HEK293 (cell line): ENCODE measurements around the gene VIT.

Experiments used
- CTCF ChIP-seq: fragments of 450-650 bp; formaldehyde crosslinking; IDR thresholded peaks from 2 replicates; pipeline ENCODE4 v1.5.1; 2016; ENCODE audit warnings: missing biosample characterization, missing genetic modification characterization
- KLF10 ChIP-seq: fragments of 450-650 bp; IDR thresholded peaks from 2 replicates; pipeline ENCODE4 v1.5.1; 2018; ENCODE audit warnings: missing biosample characterization, mild to moderate bottlenecking, missing genetic modification characterization
- SP2 ChIP-seq: fragments of 450-650 bp; formaldehyde crosslinking; IDR thresholded peaks from 2 replicates; pipeline ENCODE4 v1.5.1; 2016; ENCODE audit warnings: missing biosample characterization, missing genetic modification characterization
- ZBTB11 ChIP-seq: fragments of 450-650 bp; formaldehyde crosslinking; conservative IDR thresholded peaks from 2 replicates; pipeline ENCODE4 v1.5.1; 2016; ENCODE audit warnings: low read depth, missing biosample characterization, missing genetic modification characterization
- ZNF18 ChIP-seq: fragments of 450-650 bp; formaldehyde crosslinking; IDR thresholded peaks from 2 replicates; pipeline ENCODE4 v1.5.1; 2016; ENCODE audit warnings: missing biosample characterization, missing genetic modification characterization
- ZNF549 ChIP-seq: fragments of 450-650 bp; IDR thresholded peaks from 2 replicates; pipeline ENCODE4 v1.5.1; 2018; ENCODE audit warnings: missing biosample characterization, missing genetic modification characterization, mild to moderate bottlenecking, inconsistent platforms, moderate library complexity
- ZNF555 ChIP-seq: fragments of 450-650 bp; formaldehyde crosslinking; conservative IDR thresholded peaks from 2 replicates; pipeline ENCODE4 v1.5.1; 2017; ENCODE audit warnings: missing biosample characterization, mild to moderate bottlenecking, missing genetic modification characterization, inconsistent platforms
- ZNF654 ChIP-seq: fragments of 450-650 bp; formaldehyde crosslinking; IDR thresholded peaks from 2 replicates; pipeline ENCODE4 v1.5.1; 2016; ENCODE audit warnings: low read depth, missing biosample characterization, missing genetic modification characterization
- ZNF776 ChIP-seq: fragments of 450-650 bp; formaldehyde crosslinking; IDR thresholded peaks from 2 replicates; pipeline ENCODE4 v1.5.0; 2017; ENCODE audit warnings: missing biosample characterization, missing genetic modification characterization, borderline replicate concordance
- TF ChIP-seq, protein P1 (sequence below): fragments of 450-650 bp; formaldehyde crosslinking; optimal IDR thresholded peaks from 2 replicates; pipeline ENCODE3; 2016; ENCODE audit warnings: missing biosample characterization, mild to moderate bottlenecking, missing genetic modification characterization
- TF ChIP-seq, protein P2 (sequence below): sonication (generic); formaldehyde crosslinking; IDR thresholded peaks from 2 replicates; pipeline ENCODE4 v1.8.1; 2022; ENCODE audit warnings: mild to moderate bottlenecking, moderate library complexity, missing genetic modification reagents

- TF ChIP-seq SP2 (tag by site-specific recombination), result no peak
- TF ChIP-seq KLF10 (tag by site-specific recombination), result no peak
- TF ChIP-seq CTCF, result no peak
- no peak for TF ChIP-seq ZBTB11
- TF ChIP-seq, protein P1, sequence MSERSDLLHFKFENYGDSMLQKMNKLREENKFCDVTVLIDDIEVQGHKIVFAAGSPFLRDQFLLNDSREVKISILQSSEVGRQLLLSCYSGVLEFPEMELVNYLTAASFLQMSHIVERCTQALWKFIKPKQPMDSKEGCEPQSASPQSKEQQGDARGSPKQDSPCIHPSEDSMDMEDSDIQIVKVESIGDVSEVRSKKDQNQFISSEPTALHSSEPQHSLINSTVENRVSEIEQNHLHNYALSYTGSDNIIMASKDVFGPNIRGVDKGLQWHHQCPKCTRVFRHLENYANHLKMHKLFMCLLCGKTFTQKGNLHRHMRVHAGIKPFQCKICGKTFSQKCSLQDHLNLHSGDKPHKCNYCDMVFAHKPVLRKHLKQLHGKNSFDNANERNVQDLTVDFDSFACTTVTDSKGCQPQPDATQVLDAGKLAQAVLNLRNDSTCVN (tag by site-specific recombination), result no peak
- no peak for TF ChIP-seq ZNF654
- no peak for TF ChIP-seq ZNF555
- TF ChIP-seq ZNF18, result no peak
- TF ChIP-seq ZNF549 (tag by site-specific recombination), result no peak
- TF ChIP-seq, protein P2, sequence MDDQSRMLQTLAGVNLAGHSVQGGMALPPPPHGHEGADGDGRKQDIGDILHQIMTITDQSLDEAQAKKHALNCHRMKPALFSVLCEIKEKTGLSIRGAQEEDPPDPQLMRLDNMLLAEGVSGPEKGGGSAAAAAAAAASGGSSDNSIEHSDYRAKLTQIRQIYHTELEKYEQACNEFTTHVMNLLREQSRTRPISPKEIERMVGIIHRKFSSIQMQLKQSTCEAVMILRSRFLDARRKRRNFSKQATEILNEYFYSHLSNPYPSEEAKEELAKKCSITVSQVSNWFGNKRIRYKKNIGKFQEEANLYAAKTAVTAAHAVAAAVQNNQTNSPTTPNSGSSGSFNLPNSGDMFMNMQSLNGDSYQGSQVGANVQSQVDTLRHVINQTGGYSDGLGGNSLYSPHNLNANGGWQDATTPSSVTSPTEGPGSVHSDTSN (CRISPR knock-in tag), result no peak
- TF ChIP-seq ZNF776 (tag by site-specific recombination), result no peak
These were observed 14.5 kb downstream of the VIT start for GRCh38 chr2:36710858-36711515.
